Activated CD4-positive, alpha-beta T cell treated with anti-CD3 and anti-CD28 coated beads, Interleukin-2, amount 10 ng/mL, durations not matched to agents 24 days and 14 days (primary cell): ENCODE results near the gene PPIB. TPM values are rescaled to one million over a fixed set of nuclear protein-coding genes. Genes with fewer than 3 reads are reported as not detected.

Experiments
- DNase-seq: peaks from one replicate; pipeline ENCODE4 v3.0.0; 2022
- H3K27ac Mint-ChIP-seq: one replicate; pipeline ENCODE4 v1.8.0; 2022; ENCODE audit warnings: mild to moderate bottlenecking, mixed read lengths
- H3K27me3 Mint-ChIP-seq: one replicate; pipeline ENCODE4 v1.8.0; 2022; ENCODE audit warnings: mixed read lengths
- H3K36me3 Mint-ChIP-seq: one replicate; pipeline ENCODE4 v1.8.0; 2022; ENCODE audit warnings: low read depth, mild to moderate bottlenecking, mixed read lengths
- H3K4me1 Mint-ChIP-seq: one replicate; pipeline ENCODE4 v1.8.0; 2021; ENCODE audit warnings: mixed read lengths
- H3K4me3 Mint-ChIP-seq: one replicate; pipeline ENCODE4 v1.8.0; 2022; ENCODE audit warnings: mild to moderate bottlenecking, moderate library complexity, mixed read lengths
- H3K9me3 Mint-ChIP-seq: one replicate; pipeline ENCODE4 v1.8.0; 2021; ENCODE audit warnings: mixed read lengths
- intact Hi-C: fragments of 100-400 bp; cut with micrococcal nuclease; formaldehyde crosslinking; loops from one replicate; pipeline ENCODE4 v1.15.1; 2023
- total RNA-seq: library from RNA; stranded (reverse); gene quantifications from 2 replicates; pipeline ENCODE4 v1.2.3, GENCODE V29; 2022

The PPIB gene
- total RNA-seq, 1 donor from 2014 or later, result 384 TPM

DNA sequence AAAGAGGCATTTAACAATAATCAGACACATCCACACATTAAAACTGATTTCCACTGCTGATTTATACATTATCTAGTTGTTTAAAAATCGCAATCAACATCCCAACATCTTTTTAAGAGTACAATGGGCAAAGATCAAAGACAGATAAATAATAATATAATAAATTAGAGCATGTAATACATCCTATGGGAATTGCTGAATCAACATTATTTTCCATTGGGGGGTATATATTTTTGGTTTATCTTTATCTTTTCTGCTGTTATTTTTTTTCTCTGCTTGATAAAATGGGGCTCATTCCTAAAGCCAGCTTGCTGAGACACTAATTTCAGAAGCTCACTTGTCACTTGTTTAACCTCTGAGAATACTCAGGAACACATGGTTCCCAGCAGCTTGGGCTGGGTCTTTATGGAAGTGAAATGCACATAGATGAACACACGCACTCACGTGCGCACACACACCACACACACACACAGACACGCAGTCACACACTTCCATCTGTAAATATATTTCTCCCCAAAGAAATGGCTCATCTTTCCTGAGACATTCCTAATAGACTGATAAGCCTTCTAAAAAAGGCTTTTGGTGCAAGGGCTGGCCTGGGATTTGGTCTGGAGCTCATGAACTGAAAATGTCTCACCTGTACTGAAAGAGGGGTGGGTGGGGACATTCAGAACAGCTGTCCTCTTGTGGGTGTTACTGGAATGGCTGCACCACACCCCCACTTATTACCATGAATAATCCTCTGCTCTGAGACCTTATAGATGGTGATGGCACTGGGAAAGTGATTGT lies 3.5 kb upstream of the PPIB start:
- intact Hi-C loops, result no loop called here
- Mint-ChIP-seq H3K27ac (peak overlapping the region; percentile 48), H3K36me3 (peaks cover 14% of the 10 kb centered on the region), H3K27me3 (no peaks in the 10 kb centered on the region), H3K4me1 (peaks cover 31% of the 10 kb centered on the region), H3K9me3 (no peaks in the 10 kb centered on the region), H3K4me3 (no peak overlapping the region)
- no peak for DNase-seq

DNA sequence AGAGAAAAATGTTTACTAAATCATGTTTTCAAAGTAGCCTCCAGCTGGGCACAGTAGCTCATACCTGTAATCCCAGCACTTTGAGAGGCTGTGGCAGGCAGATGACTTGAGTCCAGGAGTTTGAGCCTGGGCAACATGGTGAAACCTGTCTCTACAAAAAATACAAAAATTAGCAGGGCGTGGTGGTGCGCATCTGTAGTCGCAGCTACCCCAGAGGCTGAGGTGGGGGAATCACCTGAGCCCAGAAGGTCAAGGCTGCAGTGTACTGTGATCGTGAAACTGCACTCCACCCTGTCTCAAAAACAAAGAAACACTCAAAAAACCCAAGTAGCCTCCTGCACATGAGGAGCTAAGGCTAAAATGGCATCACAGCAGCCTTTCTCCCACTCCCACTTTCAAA lies 1.6 kb upstream of the PPIB start:
- Mint-ChIP-seq H3K4me3 (peak overlapping the region; percentile 86), H3K4me1 (peaks cover 40% of the 10 kb centered on the region), H3K9me3 (no peaks in the 10 kb centered on the region), H3K36me3 (peaks cover 17% of the 10 kb centered on the region), H3K27ac (peak overlapping the region; percentile 60), H3K27me3 (no peaks in the 10 kb centered on the region)
- DNase-seq, result no peak
- intact Hi-C loops, result no loop called here

DNA sequence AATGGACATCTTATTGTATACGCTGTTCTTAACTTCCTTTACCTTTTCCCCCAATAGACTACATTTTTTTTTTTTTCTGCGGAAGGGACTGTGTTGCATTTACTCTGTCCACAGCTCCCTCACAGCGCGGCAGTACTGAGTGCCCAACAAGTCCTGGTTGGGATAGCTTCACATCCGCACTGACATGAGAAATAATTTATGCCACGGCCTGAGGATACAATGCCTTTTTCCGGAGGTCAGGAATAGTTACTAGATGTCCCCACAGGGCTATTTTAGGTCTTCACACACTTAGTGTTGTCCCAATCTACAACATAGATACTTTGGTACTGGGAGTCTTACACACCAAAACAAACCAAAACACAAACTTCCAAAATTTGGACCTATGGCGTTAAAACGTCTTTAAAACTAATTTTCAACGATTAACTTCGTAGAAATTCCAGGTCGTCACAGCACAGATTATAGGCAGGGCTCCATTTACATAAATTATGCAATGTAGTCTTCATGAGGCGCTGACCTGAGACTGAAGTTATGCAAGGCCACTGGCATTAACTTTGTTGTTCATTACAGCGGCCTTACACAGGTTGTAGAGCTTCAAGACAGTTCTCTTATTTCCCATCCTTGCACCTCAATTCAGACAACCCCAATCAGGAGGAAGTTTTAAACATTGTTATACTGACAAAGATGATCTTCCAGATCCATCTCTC lies 989 bp upstream of the PPIB start:
- Mint-ChIP-seq H3K9me3 (no peaks in the 10 kb centered on the region), H3K36me3 (peaks cover 22% of the 10 kb centered on the region), H3K4me3 (peak overlapping the region; percentile 86), H3K27me3 (no peaks in the 10 kb centered on the region), H3K27ac (peak overlapping the region; percentile 95), H3K4me1 (peaks cover 42% of the 10 kb centered on the region)
- intact Hi-C loops, result loop anchor here (1.0 kb wide), 5 partner anchors 11 to 223 kb away; partner anchors contain the start of genes CSNK1G1, PCLAF and TRIP4
- peak; percentile 74 for DNase-seq

DNA sequence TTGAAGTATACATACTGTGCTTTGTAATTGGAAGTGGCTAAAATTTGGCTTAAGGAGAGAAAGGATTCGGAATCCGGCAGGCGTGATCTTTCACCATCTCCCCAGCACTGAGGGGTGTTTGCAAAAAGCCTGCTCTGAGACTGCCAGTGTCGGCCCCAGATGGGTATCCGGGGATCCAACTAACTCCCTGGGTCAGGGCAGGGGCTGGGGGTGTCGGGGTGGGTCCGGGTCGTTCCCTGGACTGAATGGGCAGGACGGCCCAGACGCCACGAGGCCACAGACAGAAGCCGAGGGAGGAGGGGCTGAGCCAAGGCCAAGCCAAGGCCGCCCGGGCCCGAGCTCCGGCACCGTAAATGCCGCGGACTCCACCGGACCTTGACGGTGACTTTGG lies 349 bp downstream of the PPIB start:
- Mint-ChIP-seq H3K9me3 (no peaks in the 10 kb centered on the region), H3K27ac (peak overlapping the region; percentile 91), H3K27me3 (no peaks in the 10 kb centered on the region), H3K36me3 (peaks cover 33% of the 10 kb centered on the region), H3K4me3 (peak overlapping the region; percentile 97), H3K4me1 (peaks cover 52% of the 10 kb centered on the region)
- intact Hi-C loops, result no loop called here
- no peak for DNase-seq

DNA sequence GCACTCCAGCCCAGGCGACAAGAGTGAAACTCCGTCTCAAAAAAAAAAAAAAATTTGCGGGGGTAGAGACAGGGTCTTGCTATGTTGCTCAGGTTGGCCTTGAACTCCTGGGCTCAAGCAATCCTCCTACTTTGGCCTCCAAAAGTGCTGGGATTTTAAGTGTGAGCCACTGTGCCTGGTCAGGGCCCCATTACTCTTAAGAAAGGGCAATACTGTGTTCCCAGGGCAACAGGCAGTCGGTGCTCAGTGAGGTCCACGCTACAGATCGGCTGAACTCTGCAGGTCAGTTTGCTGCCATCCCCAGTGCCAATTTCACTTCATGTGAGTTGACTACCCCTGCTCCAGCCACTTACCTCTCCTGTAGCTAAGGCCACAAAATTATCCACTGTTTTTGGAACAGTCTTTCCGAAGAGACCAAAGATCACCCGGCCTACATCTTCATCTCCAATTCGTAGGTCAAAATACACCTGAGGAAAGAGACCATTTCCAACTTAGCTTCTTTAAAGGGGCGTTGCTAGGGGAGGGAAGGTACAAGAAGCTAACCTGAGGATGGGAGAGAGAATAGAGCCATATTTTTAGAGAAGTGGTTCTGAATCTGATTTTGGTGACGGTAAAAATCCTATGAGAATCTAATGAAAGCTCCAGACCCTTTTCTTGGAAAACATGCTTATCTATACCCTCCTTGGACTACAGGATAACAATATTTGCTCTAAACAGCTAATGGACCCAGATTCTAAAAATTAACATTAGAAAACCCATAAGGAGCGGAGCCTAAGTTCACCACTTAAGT lies 939 bp downstream of the PPIB start:
- intact Hi-C loops, result no loop called here
- DNase-seq, result no peak
- H3K27me3 Mint-ChIP-seq, result no peaks in the 10 kb centered on the region
- H3K9me3 Mint-ChIP-seq, result no peaks in the 10 kb centered on the region
- peak overlapping the region; percentile 91 for H3K27ac Mint-ChIP-seq
- peaks cover 39% of the 10 kb centered on the region for H3K36me3 Mint-ChIP-seq
- peaks cover 47% of the 10 kb centered on the region for H3K4me1 Mint-ChIP-seq
- H3K4me3 Mint-ChIP-seq, result peak overlapping the region; percentile 97

DNA sequence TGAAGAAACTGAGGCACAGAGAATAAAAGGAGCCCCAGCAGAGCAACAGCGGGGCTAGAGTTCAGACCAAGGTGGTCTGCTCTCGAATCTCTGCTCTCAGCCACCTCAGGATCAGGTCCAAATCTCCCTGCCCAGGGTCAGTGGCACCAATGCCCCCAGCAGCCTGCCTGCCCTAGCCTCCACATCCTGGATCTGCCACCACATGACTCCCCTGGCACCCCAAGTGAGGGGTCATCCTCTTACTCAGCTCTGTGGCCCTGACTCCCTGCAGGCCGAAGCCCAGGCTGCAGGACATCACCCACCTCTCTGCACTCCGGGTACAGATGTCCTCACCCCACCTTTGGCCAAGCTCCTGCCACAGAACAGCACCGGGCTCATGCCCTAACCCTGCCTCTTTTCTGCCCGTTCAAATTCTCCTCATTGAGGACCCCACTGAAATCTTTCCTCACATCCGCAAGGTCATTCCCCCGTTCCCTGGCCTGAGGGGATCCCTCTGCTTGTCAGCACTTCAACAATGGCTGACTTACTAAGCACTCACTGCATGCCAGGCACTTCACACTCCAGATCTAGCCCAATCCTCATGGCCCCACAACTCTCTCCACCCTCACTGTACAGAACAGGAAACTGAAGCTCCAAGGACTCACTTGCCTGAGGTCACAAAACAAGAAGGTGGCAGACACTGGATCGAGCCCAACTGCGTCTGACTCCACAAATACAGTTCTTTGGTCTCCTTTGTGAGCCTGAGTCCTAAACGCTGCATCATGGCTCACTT lies 4.3 kb downstream of the PPIB start:
- Mint-ChIP-seq H3K9me3 (no peaks in the 10 kb centered on the region), H3K4me1 (peaks cover 34% of the 10 kb centered on the region), H3K27ac (peak overlapping the region; percentile 9), H3K4me3 (peak overlapping the region; percentile 2), H3K36me3 (peaks cover 54% of the 10 kb centered on the region), H3K27me3 (no peaks in the 10 kb centered on the region)
- intact Hi-C loops, result no loop called here
- DNase-seq, result no peak

DNA sequence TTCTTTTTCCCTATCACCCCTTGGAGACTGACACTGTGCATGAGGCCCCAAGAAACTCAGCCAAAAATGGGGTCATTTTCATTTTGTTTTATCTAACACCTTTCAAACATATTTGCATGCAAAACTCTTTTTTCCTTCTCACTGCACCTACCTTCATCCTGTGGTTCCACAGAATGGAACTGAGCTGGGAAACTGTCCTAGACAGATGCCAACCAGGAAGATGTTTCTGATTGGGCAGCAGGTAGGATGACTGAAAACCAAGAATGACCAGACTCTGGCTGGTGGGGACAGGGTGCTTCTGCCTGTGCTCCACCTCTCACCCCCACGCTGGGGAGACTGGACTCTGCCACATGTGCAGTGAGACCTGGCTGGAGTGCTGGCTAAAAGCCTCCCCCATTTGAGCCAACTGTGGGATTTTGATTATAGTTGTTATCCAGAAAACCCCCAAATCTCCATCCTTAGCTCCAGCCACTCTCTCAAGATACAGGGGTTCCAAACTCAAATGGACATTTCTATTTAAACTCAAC lies 5.2 kb downstream of the PPIB start:
- DNase-seq, result no peak
- Mint-ChIP-seq H3K4me3 (no peak overlapping the region), H3K27ac (no peak overlapping the region), H3K27me3 (peaks cover 5% of the 10 kb centered on the region), H3K9me3 (no peaks in the 10 kb centered on the region), H3K36me3 (peaks cover 56% of the 10 kb centered on the region), H3K4me1 (peaks cover 34% of the 10 kb centered on the region)
- intact Hi-C loops, result no loop called here

DNA sequence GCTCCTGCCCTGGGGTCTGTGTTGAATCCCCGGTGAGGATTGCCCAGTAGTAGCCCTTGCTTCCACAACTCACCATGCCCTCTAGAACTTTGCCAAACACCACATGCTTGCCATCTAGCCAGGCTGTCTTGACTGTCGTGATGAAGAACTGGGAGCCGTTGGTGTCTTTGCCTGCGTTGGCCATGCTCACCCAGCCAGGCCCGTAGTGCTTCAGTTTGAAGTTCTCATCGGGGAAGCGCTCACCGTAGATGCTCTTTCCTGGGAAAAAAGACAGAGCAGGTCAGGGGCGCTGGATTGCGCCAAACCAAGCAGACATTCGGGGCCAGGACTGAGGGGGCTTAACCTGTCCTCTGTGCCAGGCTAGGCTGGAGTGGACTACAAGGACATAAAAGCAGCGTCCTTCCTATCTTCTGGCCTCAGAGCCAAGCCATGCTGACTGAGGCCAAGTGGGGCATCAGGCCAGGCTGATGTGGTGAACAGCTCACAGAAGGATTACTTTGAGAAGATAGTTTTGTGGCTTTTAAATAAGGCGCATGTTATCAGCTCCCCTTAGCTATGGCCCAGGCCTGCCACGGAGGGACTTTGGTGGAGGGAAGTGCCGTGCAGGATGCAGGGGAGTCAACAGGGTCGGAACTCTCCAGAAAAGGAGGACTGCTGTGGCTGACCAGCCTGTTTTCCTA lies 6.0 kb downstream of the PPIB start:
- Mint-ChIP-seq H3K4me1 (peaks cover 33% of the 10 kb centered on the region), H3K36me3 (peaks cover 52% of the 10 kb centered on the region), H3K4me3 (no peak overlapping the region), H3K27me3 (peaks cover 5% of the 10 kb centered on the region), H3K27ac (peak overlapping the region; percentile 25), H3K9me3 (no peaks in the 10 kb centered on the region)
- intact Hi-C loops, result no loop called here
- no peak for DNase-seq

DNA sequence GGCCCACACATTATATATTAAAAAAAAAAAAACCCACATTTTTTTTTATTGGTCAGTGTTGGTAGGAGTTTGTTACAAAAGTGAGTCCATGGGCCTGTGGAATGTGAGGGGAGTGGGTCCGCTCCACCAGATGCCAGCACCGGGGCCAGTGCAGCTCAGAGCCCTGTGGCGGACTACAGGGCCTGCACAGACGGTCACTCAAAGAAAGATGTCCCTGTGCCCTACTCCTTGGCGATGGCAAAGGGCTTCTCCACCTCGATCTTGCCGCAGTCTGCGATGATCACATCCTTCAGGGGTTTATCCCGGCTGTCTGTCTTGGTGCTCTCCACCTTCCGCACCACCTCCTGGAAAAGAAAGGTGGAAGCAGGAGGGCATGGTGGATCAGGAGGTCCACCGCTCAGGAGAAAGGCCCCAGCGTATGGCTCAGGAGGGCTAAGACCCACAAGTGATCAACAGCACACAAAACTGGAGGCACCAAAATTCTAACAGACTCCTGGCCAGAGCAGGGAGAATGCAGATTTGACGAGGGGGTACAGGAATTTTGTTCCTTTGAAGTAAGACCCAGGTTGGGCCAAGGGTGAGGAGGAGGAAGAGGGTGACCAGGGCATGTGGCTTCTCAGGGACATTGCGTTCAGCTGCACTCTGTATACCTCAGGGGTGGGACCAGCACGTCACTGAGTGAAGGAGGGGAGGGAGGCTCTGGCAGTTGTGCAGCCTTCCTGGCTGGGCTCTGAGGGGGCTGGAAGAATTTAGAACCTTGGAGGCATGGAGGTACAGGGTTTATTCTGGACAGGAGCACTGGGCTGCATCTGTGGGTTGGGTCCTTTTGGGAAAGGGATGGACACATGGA lies 6.8 kb downstream of the PPIB start:
- H3K36me3 Mint-ChIP-seq, result peaks cover 48% of the 10 kb centered on the region
- no peaks in the 10 kb centered on the region for H3K9me3 Mint-ChIP-seq
- no peak overlapping the region for H3K27ac Mint-ChIP-seq
- peaks cover 31% of the 10 kb centered on the region for H3K4me1 Mint-ChIP-seq
- H3K4me3 Mint-ChIP-seq, result no peak overlapping the region
- intact Hi-C loops, result no loop called here
- peaks cover 5% of the 10 kb centered on the region for H3K27me3 Mint-ChIP-seq
- no peak for DNase-seq

DNA sequence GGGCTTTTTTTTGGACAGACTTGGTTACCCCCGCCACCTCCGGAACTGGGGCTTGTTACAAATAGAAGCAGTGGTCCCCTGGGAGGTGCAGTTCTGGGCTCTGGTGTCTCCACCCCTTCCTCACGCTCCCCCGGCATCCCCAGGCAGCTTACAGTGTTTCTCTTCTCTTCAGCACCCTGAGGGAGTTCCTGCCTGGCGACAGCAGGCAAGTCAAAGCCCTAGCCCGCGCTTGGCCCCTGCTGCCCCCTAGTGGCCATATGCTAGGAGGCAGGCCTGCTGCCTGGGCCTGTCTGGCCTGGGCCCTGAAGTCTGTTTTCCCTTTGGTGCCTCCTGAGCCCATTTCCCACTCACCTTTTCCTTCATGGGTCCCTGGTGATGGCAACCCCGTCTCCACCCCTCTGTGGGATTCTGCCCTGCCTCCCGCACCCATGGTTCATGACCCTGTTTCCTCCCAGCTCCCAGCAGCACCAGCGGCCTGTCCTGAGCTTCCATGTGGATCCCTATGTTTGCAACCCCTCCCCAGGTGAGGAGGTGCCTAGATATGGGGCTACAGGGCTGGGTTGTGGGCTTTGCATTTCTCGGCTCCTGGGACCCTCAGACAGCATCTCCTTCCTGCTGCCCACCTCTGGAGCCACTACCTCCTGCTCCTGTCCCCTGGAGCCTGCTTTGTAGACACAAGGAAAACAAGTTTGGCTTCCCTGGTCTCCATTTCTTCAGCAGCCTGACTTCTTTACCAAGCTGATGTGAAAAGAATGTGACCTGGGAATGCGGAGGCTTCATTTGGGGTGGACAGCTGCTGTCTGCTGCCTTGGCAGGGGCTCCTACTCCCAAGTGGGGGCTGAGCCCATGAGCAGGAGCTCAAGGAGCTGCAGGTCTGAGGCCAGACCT lies 9.1 kb downstream of the PPIB start:
- Mint-ChIP-seq H3K27ac (peak overlapping the region; percentile 21), H3K36me3 (peaks cover 33% of the 10 kb centered on the region), H3K9me3 (no peaks in the 10 kb centered on the region), H3K27me3 (peaks cover 5% of the 10 kb centered on the region), H3K4me1 (peaks cover 30% of the 10 kb centered on the region), H3K4me3 (peak overlapping the region; percentile 30)
- intact Hi-C loops, result loop anchor here (1.0 kb wide), 2 partner anchors 10 to 59 kb away; partner anchors contain the start of gene PPIB
- peak; percentile 98 for DNase-seq
